GM19239 (cell line): ENCODE measurements around the gene CASP7.
"Not testable (repeated sequence)": the region's sequence is repeated elsewhere in the genome, so short reads cannot be mapped to it uniquely, and the experiment has no call there.

Experiments
- DNase-seq: peaks from one replicate; pipeline ENCODE4 v3.0.0; 2011; ENCODE audit warnings: low spot score; ENCODE audit not compliant: insufficient read length
- FAIRE-seq: peaks from 2 replicates; lab custom pipeline; 2011; peaks lifted over from hg19 to GRCh38; lab: Jason Lieb, UNC

Gene CASP7

GRCh38 chr10:113679463-113680189, at the start of gene CASP7:
CASP7 (plus strand) TSS chr10:113679912; CDS start chr10:113697494, 17,582 bp downstream.
- DNase-seq (peak; percentile 50), FAIRE-seq (peak; percentile 86)

GRCh38 chr10:113630929-113631533, 48.7 kb upstream of the CASP7 start:
- DNase-seq (no peak), FAIRE-seq (no peak)

GRCh38 chr10:113631684-113632367, 47.9 kb upstream of the CASP7 start:
- DNase-seq (no peak), FAIRE-seq (no peak)

GRCh38 chr10:113639966-113640365, 39.7 kb upstream of the CASP7 start:
- DNase-seq (no peak), FAIRE-seq (no peak)

DNA sequence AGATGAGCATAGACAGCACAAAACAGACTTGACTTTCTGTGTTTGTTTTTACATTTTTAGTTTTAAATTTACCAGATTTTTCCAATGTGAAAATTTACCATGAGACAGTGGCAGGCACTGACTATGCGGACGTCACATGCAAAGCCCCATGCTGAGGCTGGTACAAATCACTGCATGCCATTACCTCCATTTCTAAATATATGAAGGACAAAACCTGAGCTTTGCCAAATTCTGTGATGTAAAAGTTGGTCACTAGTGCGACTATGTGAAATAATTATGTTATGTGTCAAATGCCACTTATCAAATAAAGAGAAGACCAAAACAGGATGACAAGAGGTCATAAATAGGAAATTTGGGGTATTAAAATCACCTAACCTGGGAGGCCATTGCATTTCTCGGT, 38.0 kb upstream of the CASP7 start:
- FAIRE-seq (no peak), DNase-seq (no peak)

DNA sequence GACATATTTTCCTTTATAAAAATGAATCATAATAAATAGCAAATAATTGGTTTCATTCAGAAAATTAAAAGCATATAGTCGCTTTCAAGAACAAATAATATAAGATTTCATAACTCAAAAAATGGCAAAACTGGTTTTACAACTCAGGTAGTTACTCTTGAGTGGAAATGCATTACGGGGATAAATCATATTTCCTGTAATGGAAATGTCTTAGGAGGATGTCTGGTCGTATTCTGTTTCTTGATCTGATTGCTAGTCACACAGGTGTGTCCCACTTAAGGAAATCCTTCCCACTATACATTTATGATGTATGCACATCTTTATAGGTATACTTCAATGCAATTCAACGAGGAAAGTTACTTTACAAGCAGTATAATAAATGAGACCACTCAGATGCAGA, 36.5 kb upstream of the CASP7 start:
- no peak for FAIRE-seq
- DNase-seq, result no peak

- FAIRE-seq (no peak), DNase-seq (no peak)
These were observed 35.3 kb upstream of the CASP7 start for GRCh38 chr10:113644185-113645120.

DNA sequence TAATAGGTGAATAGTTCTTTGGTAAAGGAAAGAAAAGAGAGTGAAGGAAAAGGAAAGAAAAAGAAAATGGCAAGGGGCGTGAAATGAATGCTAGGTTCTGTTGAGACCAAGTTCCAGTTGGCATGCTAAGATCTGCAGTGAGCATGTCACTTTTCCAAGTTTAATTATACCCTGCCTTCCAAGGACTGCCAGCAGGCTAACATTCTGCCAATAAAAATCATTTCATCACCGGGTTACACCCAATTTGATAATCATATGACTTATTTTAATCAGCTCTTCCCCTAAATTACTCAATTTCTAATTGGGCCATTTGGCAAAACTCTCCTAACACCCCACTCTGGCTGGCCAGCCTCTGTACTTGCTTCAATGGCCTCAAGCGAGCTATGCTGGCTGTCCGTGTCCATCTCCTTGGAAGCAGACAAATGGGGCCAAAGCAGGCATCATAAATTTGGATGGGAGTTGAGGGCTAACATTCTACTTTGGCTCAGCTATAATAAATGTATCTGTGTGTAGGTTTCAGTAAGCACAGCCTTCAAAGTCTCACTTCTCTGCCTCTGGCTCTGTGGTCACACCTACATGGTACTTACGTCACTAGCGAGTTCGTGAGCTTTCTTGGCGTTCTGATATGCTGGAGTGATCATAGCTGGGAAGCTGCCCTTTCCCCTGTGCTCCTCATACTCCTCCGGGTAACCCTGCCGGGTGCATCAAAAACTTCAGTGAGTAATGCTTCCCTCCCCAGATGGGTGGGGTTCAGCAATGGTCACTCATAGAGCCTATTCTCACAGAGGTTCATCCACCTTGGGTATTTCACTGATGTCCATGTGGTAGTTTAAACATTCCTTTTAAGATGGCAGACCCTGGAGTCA, 33.1 kb upstream of the CASP7 start:
- no peak for DNase-seq
- no peak for FAIRE-seq

DNA sequence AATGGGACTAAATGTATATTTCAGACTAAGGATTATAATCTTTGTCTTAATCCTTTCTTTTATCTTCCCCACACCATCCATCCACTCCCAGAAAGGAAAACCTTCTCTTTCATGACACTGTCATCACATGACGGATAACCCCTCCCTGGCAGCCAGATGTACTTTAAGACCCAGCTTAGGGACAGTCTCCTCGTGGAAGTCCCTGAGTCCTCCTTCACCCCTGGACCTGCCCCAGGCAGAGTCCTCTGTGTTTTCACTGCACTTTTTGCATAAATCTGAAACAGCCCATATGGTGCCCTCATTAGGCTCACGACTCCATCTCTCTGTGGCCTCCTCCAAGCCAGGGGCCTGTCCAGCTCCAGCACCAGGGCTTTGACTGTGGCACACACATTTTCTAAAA, 31.9 kb upstream of the CASP7 start:
- no peak for DNase-seq
- FAIRE-seq, result no peak

DNA sequence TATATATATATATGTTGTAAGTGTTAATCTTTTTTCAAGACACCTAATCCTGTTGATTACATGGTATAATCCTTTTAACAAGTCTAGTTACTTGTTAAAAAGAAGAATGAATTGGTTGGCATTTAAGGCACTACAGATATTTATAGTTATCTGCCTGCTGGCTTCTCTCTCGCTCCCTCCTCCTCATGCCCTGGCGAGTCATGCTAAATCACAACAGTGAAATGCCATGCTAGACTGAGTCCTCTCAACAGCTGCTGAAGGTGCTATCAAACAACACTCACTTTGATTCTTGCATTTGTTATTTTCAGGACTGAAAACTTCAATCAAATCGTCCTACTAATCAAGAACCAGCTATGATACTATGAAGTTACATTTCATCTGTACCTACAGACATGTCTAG, 31.2 kb upstream of the CASP7 start:
- FAIRE-seq, result no peak
- no peak for DNase-seq

- no peak for DNase-seq
- no peak for FAIRE-seq
These were observed 29.5 kb upstream of the CASP7 start for GRCh38 chr10:113650172-113650571.

- FAIRE-seq, result no peak
- DNase-seq, result no peak
These were observed 28.7 kb upstream of the CASP7 start for GRCh38 chr10:113651021-113651420.

DNA sequence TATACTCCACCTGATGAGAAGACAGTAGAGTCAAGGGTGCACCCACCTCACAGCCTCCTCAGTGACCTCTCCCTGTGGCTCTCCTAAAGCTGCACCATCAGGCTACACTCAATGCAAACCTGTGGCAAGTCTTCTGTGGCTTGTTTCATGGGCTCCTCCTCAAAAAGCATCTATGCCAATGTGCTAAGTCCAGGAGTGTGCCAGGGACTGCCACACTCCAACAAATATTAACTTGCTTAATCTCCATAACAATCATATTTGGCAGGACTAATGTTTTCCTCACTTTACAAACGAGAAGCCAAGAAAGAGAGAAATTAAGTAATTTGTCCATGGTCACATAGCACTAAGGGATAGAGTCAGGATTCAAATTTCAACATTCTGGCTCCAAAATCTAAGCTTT, 27.8 kb upstream of the CASP7 start:
- DNase-seq (no peak), FAIRE-seq (no peak)

GRCh38 chr10:113652456-113652855, 27.3 kb upstream of the CASP7 start:
- not testable (repeated sequence) for DNase-seq, FAIRE-seq

DNA sequence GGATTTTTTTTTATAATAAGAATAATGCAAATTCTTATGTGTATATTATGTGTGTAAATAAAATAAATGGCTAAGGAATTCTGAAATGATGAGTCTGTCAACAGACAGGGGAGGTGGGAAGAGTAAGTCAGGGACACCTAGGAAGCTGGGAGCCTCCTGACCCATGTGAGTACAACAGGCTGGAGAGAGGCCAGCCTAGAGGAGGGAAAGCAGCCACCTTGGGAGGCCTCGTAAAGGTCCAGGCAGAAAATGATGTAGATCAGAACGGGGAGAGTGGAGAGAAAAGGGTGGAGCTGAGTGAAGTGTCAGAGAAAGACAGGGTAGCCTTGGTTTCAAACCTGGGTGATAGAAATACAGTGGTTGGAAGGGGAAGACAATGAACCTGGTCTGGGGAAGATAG, 22.8 kb upstream of the CASP7 start:
- DNase-seq (no peak), FAIRE-seq (no peak)

- FAIRE-seq (no peak), DNase-seq (no peak)
These were observed 22.2 kb upstream of the CASP7 start for GRCh38 chr10:113657544-113657943.

- no peak for FAIRE-seq
- DNase-seq, result no peak
These were observed 18.4 kb upstream of the CASP7 start for GRCh38 chr10:113661332-113661731.

GRCh38 chr10:113663142-113663541, 16.6 kb upstream of the CASP7 start:
- FAIRE-seq, result no peak
- no peak for DNase-seq

- no peak for FAIRE-seq
- no peak for DNase-seq
These were observed 15.8 kb upstream of the CASP7 start, which contains the start of gene NRAP for GRCh38 chr10:113663908-113664307. NRAP (minus strand) TSS chr10:113664041; CDS start chr10:113663882, 159 bp downstream.
